HG02840 (cell line): ENCODE measurements around the gene CYP4V2.

Source experiments
- ATAC-seq: cut with Tn5 transposase; IDR thresholded peaks from one replicate; pipeline ENCODE4 v1.9.1; 2021; ENCODE audit warnings: mild to moderate bottlenecking, moderate library complexity, moderate number of reproducible peaks; ENCODE audit not compliant: unreplicated experiment, low FRiP score

Gene CYP4V2

GRCh38 chr4:186191200-186192065, at the start of gene CYP4V2:
Gene CYP4V2, plus strand, starts transcription at chr4:186191567. Its CDS starts 257 bp downstream, at chr4:186191824.
- peak; percentile 86 for ATAC-seq

- ATAC-seq: peak; percentile 35
Observed at GRCh38 chr4:186144198-186144945, 47.0 kb upstream of the CYP4V2 start.

GRCh38 chr4:186144946-186145569, 46.3 kb upstream of the CYP4V2 start:
- ATAC-seq: peak; percentile 45

- ATAC-seq: no peak
Observed at GRCh38 chr4:186146458-186146857, 44.9 kb upstream of the CYP4V2 start.

GRCh38 chr4:186148336-186148975, 42.9 kb upstream of the CYP4V2 start:
- ATAC-seq: no peak

GRCh38 chr4:186149872-186150271, 41.5 kb upstream of the CYP4V2 start:
- ATAC-seq: no peak

GRCh38 chr4:186150926-186151325, 40.4 kb upstream of the CYP4V2 start:
- no peak for ATAC-seq

- no peak for ATAC-seq
Observed at GRCh38 chr4:186151499-186151898, 39.9 kb upstream of the CYP4V2 start.

- no peak for ATAC-seq
Observed at GRCh38 chr4:186158021-186158813, 33.1 kb upstream of the CYP4V2 start.

- ATAC-seq: no peak
Observed at GRCh38 chr4:186158966-186159365, 32.4 kb upstream of the CYP4V2 start.

- ATAC-seq: no peak
Observed at GRCh38 chr4:186159613-186160012, 31.8 kb upstream of the CYP4V2 start.

- peak; percentile 90 for ATAC-seq
Observed at GRCh38 chr4:186161138-186161537, 30.2 kb upstream of the CYP4V2 start.

- ATAC-seq: no peak
Observed at GRCh38 chr4:186166852-186167512, 24.4 kb upstream of the CYP4V2 start.

GRCh38 chr4:186167605-186168004, 23.8 kb upstream of the CYP4V2 start:
- no peak for ATAC-seq

- ATAC-seq: no peak
Observed at GRCh38 chr4:186168750-186169149, 22.6 kb upstream of the CYP4V2 start.

- ATAC-seq: no peak
Observed at GRCh38 chr4:186169333-186169944, 21.9 kb upstream of the CYP4V2 start.

- ATAC-seq: no peak
Observed at GRCh38 chr4:186169945-186170802, 21.2 kb upstream of the CYP4V2 start.

- no peak for ATAC-seq
Observed at GRCh38 chr4:186170966-186171365, 20.4 kb upstream of the CYP4V2 start.
